ENCODE data around the gene CDC25C.
A peak's percentile ranks its signal among the peaks of the same experiment; 100 is the strongest.
"Not testable (repeated sequence)": the region's sequence is repeated elsewhere in the genome, so short reads cannot be mapped to it uniquely, and the experiment has no call there.

The CDC25C gene

DNA sequence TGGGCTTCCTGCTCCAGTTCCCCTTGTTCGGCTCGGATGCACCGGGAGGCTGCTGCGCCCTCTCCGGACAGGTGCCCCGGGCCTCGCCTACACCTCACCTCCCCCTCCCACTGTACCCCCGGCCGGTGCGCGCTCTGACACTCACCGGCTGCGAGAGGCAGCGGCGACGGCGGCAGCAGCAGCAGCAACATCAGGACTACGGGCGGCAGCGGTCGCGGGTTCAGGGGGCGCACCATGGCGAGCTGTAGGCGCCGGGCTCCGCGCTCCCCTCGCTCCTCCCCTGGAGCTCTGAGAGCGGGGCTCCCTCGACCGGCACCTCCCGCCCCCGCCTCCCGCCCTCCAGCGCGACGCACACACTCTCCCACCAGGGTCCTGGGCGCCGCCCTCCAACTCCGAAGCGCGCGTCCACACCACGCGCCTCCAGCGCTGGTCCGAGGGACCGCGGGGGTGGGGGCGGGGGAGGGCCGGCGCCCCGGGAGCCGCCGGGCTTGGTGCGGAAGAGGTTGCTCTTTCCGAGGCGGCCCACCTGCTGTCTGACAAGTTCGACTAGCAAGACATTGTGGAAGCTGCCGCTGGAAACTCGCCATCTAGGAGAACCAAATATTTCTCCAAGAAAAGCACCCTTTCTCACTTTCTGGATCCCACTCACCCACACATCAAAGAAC is 57.3 kb downstream of the CDC25C start, which contains the start of gene GFRA3:
GFRA3 (minus strand) TSS at position 433 of the 665 bp plus-strand sequence; CDS start at position 236, 197 bp downstream.
- no peak for DNase-seq

DNA sequence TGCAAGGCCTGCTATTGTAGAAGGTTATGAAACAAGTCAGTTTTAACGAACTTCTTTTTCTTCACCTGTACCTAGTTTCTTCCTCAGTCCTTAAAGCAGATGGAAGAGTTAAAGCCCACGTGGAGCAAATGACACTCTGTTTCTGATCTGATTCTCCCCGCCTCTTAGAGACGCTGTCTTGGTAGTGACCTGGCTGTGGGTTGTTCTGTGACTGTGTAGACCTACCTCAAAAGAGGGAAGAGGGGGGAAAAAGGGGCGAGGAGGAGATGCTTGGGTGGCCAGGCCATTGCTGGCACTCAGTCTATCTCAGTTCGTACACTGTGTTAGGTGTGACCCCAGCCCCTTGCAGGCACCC is 57.8 kb downstream of the CDC25C start:
- no peak for DNase-seq

DNA sequence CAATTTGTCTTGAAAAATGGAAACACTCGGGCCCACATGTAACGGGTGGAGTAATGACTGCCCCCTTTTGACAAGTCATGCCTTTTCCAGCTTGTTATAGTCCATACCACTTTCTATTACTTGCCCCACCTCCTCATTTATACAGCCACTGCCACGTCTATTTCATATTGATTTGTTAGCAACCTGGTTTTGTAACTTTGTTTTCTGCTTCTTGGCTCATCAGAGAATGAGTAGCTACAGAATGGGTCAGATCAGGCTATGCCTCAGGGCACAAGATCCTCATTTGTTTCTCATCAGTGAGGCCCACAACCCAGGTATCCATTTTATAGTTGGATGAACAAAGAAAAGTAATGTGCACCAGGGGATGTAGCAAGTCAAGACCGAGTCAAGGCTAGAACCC is 58.9 kb downstream of the CDC25C start:
- no peak for DNase-seq

DNA sequence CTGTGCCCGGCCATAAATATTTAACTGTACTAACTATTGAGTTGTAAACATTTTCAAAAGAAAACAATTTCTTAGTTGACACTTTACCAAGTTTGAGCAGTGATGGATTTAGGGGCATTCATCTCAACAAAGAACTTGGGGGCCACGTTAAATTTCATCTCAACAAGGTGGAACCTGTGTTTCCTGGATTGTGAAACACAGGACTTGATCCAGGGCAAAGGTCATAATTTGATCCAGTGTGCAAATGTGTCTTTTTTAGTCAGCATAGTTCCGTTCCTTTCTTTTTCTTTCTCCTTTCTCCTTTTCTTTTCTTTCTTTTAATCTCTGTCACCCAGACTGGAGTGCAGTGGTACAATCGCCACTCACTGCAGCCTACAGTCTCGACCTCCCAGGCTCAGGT is 60.3 kb downstream of the CDC25C start:
- DNase-seq, result no peak

DNA sequence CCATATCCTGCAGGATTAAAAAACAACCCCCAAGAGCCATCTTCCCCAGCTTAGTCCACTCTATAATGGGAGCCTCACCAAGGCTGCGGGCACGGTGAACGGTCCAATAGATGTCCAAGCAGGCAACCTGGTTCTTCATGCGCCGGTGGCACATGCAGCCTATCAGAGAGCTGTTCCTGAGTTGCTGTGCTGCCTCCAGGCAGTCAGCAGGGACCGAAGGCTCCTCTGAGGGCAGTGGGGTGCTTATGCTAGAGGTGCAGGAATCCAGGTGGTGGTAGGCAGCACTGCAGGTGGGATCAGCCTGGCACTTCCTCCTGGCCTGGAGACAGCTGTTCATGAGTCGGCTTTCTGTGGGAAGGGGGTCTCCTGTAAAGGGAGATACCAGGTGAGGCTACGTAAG is 67.4 kb downstream of the CDC25C start:
- DNase-seq, result no peak

DNA sequence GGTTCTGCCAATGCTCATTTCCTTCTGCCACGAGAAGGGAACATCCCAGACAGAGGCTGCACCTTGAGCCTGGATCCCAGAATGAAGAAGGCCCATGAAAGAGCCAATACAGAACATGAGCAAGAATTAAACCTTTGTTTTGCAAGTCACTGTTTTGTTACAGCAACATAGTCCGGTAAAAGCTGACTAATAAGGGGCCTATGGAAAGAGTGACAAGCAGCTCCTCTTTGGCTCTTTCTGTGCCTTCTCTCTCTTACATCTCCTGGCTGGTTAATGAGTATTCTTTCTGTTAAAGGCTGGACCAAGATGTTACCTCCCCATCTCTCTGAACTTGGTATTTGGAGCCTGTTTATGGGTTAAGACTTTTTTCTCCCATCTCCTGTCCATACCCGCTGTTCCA is 68.0 kb downstream of the CDC25C start:
- no peak for DNase-seq

DNA sequence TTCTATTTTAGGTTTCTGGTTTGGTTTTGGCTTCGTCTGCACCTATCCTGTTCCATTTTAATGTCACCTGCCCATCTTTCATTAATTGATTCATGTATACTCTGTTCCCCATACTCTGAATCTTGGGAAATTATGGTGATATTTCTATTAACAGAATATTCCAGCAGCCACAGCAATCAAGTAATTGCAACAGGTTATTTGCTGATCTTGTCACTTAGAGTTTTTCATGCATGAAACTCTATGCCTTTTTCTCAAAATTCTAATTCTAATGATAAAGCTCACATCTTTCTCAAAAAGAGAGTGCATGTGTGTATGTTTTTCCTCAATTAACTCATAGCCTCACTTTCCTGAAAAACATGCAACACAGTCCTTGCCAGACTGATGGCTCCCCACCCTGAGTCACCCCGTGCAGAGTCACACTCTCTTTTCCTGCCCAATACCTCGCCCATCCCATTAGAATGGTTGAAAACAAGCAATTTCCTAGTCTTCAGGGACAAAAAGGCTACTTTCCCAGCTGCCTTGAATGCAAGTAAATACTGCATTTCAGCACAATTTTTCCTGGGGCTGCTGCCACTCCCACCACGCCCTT is 72.8 kb downstream of the CDC25C start:
- no peak for DNase-seq

DNA sequence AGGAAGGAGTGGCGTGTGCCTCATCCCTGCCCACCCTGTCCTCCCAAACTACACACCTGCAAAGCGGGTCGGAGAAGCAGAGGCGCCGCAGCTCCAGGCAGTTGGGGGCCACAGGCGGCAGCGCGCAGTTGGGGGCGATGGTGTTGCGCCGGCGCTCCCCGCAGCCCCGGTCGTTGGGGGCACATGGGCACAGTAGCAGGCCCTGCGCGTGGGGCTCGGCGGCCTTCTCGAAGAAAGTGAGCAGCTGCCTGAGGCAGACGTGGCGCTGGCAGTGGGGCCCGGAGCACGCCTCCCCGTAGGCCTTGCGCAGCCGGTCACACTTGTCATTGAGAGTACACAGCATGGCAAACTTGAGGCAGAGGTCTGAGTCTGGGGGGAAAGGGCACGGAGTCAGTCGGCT is 74.0 kb downstream of the CDC25C start:
- no peak for DNase-seq

DNA sequence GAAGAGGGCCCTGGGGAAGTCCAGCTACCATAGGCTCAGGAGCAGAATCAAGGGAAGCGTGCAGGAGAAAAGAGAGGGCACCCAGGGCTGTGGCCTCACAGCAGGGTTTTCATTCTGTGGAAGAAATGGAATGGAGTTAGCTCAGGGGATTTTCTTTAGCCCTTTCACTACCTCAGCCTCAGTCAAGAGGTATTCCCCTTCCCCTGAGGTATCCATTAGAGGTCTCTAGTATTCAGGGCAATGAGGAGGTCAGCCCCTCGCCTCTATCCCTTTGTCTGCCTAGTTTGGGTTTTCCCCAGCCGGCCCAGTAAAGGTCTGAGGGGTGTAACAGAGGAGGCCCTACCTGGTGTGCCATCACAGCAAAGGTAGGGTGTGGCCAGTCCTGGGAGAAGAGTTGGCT is 78.7 kb downstream of the CDC25C start:
- DNase-seq, result no peak

DNA sequence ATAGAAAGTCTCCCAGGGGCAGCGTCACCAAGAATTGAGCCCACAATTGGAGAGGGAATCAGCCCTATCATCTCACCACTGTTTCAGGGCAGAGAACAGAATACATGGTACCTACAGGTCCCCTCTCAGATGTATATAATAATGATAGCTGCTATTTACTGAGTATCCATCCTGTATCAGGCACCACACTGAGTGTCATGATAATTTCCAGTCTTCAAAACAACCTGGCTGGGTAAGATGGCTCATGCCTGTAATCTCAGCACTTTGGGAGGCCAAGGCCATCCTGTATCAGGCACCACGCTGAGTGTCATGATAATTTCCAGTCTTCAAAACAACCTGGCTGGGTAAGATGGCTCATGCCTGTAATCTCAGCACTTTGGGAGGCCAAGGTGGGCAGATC is 83.8 kb downstream of the CDC25C start:
- DNase-seq, result not testable (repeated sequence)

DNA sequence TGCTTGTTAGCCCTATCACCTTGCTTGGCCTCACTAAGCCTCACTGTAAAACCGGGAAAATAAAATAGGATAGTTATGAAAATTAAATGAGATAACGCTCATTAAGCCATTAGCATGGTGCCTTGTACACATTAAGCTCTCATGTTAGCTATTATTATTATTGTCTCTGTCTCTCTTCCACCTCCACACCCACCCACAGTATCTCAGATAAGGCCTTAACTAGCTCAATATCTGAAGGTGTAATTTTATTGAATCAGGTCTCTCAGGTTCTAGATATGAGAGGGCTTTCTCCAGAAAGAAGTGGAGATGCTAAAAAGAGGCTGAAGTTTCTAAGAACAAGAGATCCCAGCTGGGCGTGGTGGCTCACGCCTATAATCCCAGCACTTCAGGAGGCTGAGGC is 84.8 kb downstream of the CDC25C start:
- DNase-seq, result no peak

DNA sequence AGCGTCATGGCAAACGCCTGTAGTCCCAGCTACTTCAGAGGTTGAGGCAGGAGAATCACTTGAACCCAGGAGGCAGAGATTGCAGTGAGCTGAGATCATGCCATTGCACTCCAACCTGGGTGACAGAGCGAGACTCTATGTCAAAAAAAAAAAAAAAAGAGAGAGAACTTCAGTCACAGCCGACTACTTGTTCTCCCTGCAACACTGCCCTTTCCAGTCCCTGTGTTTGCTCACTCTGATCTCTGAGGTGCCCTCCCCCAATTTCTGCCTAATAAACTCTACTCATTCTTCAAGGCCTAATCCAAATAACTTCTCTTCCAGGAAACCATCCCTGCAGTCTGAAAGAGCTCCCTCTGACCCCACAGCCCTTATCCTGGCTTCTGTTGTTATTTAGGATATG is 85.3 kb downstream of the CDC25C start:
- no peak for DNase-seq

DNA sequence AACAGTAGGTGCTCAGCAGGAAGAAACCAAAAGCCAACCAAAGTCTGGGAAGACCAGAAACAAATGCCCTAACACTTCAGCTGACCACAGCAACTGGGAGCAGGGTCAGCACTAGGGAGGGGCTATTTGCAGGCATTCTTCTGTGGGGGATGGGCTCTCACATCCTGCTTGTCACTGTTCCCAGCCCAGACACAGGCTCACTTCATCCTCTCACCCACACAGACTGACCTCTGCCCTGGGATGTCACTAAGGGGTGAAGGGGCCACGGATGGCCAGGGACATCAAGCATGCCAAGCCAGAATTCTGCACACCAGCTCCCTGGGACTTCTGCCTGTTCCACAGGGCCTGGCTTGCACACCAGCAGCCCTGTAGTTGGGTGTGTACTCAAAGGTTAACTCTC is 85.9 kb downstream of the CDC25C start:
- no peak for DNase-seq

DNA sequence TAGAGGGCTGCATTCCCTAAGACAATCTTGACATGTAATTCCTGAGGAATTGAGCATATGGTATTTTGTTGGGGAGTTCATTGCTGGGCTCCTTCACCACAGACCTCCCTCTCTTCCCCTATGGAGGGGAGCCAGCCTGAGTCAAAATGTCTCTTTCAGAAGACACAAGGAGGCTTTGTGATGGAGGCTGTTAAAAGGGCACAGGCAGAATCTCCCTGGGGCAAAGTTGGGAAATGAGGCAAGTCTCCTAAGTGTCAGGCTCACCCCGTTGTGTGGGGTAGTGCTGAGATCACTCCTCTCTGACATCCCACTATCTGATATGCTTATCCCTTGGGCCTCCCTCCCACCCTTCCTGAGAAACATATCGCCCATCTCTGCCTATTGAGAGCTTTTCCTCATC is 87.8 kb downstream of the CDC25C start:
- DNase-seq, result no peak

DNA sequence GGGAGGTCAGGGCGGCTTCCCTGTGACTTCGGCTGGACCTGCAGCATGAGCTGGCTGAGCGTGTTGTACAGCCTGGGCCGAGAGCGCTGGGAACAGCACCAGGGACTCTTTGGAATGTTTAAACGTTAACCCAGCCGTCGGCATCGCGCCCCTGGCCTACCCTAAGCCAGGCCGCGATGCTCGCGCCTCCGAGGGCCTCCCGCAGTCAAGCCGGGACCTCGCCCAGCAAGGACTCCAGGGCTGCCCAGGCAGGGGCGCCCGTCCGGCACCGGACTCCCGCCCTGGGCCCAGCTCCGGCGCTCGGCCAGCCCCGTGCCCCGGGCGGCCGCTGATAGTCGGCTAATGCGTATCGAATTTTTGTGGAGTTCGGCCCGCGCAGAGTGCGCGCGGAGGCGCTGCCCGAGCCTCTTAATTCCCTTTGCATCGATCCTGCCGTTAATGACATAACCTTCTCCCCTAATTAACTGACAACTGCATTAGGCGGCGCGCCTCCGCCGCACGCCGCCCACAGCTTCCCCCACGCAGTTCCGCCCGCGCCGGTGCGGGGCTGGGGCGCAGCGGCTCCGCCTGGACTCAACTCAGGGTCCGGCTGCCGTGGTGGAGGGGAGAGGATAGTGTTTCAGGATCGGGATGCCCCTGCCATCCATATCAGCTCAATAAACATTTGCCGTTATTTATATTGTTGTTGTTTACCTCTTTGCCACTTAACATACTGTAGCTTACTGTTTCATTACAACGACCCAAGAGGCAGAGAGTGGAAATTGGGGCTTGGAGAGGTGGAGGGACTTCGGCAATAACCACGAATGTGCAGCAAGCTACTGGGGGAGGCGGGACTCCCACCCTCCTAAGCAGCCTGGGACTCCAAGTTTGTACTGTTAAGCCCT is 89.7 kb downstream of the CDC25C start:
- DNase-seq, result no peak

DNA sequence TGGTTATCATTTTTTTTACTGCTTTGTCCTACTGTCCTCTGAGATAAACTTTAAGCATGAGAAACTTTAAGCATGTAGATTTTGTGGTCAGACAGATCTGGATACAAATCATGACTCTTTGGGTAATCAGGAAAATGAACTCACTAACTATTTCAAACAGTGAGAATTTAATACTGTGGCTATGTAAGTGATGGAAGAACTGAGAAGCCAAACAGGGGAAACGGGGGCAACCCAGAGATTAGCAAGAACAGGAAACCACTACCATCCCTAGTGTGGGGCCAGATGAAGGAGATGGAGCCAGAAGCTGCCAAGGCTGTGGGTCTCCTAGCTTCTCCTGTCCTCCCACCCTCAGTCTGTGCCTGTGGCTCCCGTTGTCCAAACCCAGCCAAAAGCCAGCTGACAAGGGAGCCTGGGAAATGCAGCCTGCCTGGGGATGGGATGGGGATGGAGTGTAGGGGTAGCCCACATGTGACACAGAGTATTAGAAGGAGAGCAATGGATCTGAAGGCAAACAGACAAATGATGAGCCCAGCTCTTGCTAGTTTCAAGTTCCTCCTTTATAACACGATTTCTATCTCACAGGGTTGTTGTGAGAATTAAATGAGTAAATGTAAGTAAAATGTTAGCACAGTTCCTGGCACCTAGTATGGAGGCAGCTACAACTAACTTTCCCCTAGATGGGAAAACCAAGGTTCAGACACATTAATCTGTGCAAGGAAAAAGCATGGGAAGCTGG is 90.8 kb downstream of the CDC25C start:
- peak; percentile 16 for DNase-seq

DNA sequence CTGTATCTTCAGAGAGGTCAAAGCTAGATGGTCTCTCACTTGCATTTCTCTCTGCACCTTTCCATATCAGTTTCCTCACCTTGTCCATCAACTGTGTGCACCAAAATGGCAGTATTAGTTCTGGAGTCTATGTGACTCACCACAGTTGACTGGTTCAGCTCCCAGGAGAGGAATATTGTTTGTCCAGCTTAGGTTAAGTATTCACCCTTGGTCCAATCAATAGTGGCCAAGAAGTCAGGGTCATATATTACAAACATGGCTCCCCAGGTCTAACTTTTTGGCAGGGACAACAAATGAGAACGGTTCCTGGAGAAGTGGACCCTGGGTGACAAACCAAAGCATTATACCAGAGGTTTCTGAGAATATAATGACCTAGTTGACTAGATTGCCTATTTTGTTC is 93.6 kb downstream of the CDC25C start:
- no peak for DNase-seq
